HG03095 (cell line): ENCODE results near the gene VARS2.
"Not testable (repeated sequence)": the region's sequence is repeated elsewhere in the genome, so short reads cannot be mapped to it uniquely, and the experiment has no call there.

Experiments
- ATAC-seq: cut with Tn5 transposase; IDR thresholded peaks from one replicate; pipeline ENCODE4 v1.9.1; 2021; ENCODE audit warnings: moderate library complexity; ENCODE audit not compliant: unreplicated experiment

VARS2 gene

DNA sequence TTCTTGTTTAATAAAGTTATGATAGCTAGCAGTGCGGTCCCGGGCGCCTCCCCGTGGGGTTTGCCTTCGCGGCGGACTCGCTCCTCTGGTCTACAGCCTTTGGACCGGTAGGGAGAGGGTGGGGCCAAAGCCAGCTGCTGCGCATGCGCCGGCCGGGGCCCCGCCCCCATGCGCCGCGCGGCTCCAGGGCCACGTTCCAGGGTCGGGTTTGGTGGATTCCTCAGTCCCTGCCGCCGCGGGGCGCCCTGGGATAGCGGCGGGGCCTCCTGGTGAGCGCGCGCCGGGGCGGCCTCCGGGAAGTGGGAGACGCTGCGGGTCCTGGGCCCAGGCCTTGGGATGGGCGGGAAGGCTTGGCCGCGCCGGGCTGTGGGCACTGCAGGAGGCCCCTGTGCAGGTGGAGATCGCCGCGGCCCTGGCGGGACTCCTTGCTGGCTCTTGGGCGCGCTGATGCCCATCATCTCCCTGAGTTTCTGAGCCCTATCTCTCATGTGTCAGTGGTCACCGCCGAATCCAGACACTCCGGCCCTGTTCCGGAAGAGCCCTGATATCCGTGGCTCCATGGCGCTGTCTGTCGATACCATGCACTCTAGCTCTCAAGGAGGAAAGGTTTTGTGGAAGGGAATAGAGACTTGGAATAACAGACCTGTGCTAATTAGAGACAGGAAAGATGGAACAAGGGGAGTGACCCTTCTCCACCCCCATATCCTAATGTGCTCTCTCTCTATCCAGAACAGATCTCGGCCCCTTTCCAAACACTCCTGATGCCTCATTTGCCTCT lies at the start of gene VARS2:
TSS of gene VARS2 (plus strand) at position 163 of the 778 bp plus-strand sequence. CDS start at position 762, 599 bp downstream.
- ATAC-seq = no peak

DNA sequence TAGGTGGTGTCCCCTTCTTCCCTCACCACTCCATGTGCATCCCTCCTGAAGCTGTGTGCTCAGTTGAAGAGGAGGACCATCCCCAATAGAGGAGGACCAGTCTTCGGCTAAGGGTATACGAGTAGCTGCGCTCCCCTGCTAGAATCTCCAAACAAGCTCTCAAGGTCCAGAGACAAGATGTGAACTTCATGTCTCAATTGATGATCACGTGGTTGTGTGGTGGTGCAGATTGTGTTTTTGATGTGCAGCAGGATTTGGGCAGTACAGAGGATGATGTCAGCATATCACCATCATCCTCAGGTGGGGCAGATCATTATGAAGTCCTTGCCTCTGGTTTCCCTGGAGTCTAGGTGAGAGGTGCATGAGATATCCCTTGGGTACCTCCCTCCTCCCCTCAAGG lies 49.7 kb upstream of the VARS2 start:
- ATAC-seq = no peak

GRCh38 chr6:30869241-30869749 lies 44.7 kb upstream of the VARS2 start:
- not testable (repeated sequence) for ATAC-seq

DNA sequence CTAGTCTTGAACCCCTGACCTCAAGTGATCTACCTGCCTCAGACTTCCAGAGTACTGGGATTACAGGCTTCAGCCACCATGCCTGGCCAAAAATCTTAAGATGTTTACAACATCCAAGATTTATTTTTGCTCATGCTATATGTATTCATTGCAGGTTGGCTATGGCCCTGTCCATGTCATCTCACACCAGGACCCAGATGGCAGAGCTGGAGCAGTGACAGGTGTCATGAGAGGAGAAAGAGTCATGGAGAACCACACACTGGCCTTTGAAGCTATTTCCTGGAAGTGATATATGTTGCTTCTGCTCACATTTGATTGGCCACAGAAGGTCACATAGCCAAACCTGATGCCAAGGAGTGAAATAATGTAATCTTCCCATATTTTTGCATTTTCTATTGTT lies 43.5 kb upstream of the VARS2 start:
- ATAC-seq = no peak

GRCh38 chr6:30871592-30872183 lies 42.4 kb upstream of the VARS2 start:
- ATAC-seq = no peak

GRCh38 chr6:30873137-30873640 lies 40.8 kb upstream of the VARS2 start:
- no peak for ATAC-seq

DNA sequence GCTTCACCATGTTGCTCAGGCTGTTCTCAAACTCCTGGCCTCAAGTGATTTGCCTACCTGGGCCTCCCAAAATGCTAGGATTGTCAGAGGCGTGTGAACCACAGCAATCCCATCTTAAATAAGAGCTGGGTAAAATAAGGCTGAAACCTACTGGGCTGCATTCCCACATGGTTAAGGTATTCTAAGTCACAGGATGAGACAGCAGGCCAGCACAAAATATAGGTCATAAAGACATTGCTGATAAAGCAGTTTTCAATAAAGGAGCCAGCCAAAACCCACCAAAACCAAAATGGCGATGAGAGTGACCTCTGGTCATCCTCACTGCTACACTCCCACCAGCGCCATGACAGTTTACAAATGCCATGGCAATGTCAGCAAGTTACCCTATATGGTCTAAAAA lies 40.2 kb upstream of the VARS2 start:
- ATAC-seq = not testable (repeated sequence)

DNA sequence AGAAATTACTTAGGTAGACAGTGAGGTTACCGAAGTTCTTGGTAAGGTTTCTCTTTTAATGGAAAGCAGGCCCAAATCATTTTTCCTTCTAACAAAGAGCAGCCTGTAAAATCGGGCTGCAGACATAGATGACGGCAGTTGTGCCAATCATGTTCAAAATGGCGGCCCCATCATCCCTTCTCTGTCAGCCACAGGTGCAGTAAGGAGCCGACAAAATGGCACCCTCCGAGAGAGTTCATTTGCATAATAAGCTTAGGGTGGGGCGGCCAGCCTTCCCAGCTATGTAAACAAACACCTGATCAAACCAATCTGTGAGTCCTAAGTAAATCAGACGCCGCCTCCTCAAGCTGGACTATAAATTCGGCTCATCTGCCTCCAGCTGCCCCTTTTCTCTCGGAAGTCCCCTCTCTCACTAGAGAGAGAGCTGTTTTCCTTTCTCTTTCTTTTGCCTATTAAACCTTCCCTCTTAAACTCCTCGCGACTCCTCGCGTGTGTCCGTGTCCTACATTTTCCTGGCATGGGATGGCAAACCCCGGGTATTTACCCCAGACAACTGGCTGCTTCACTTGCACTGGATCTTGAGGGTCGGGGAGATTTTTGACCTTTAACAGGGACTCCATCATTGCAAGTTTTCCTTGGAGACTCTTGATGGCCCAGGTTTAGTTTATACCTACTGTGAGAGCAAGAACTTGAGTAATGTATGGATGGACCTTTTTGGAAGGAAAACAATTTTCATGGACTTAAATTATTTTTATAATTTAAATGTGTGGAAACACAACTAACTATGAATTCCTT lies 38.6 kb upstream of the VARS2 start:
- no peak for ATAC-seq

DNA sequence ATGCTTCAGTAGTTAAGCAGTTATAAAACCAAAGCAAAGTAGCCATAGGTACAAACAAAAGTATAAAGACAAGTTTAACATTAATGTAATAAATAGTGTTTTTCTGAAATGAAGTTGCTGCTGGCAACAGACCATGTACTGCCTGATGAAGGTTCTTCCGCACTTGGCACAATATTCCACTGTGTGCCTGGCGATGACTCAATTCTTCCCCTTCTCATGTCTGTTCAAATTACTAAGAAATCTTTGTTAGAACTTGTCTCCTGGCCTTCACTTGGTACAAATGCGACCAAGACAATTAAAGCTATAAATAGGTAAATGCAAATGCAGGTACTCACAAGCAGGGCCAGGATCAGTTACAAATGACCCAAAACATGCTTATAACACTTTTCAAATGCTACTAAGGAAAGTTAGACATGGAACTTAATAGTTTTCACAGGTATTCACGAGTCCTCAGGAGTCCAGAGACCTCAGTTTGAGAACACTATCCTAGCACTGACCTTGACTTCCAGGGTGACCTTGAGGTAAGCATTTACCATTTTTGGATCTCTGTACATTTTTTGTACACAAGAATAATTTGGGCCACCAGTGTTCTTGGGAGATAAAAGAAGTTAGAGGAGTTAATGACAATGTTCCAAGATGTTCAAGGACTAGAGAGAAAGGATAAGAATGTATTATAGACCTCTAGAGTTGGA lies 37.9 kb upstream of the VARS2 start:
- no peak for ATAC-seq

DNA sequence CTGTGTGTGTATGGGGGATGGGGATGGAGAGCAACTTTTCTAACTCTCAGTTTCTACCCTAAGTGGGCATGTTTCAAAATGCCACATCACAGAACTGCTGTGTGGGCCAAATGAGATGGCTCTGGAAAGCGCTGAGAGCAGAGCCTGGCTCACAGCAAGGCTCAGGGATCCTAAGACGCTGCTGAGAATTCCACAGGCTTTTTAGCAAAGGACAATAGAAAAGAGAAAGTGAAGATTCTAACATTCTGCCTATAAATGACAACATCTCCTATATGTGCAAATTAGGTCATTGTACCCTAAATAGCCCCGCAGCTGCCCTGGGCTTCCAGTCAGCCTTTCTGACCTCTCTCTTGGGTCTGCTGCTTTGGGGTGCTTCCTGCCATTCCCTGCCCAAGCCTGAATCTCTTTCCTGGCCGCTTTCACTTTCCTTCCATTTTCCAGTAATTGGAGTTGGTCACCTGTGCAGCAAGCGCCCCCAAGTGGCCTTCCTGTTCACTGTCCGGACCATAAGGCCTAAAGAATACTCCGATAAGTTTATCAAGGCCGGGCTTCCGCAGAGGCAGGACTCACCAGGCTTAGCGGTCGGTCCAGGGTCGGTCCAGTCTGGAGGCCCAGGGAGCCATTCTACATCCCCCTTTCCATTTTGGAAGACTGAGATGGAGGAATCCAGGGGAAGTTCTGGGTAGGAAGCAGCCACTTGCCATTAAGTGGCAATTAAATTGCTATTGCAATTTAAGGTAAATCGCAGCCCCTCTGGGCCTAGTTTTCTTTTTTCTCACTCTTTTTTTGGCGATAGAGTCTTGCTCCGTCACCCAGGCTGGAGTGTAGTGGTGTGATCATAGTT lies 36.4 kb upstream of the VARS2 start:
- ATAC-seq = no peak

DNA sequence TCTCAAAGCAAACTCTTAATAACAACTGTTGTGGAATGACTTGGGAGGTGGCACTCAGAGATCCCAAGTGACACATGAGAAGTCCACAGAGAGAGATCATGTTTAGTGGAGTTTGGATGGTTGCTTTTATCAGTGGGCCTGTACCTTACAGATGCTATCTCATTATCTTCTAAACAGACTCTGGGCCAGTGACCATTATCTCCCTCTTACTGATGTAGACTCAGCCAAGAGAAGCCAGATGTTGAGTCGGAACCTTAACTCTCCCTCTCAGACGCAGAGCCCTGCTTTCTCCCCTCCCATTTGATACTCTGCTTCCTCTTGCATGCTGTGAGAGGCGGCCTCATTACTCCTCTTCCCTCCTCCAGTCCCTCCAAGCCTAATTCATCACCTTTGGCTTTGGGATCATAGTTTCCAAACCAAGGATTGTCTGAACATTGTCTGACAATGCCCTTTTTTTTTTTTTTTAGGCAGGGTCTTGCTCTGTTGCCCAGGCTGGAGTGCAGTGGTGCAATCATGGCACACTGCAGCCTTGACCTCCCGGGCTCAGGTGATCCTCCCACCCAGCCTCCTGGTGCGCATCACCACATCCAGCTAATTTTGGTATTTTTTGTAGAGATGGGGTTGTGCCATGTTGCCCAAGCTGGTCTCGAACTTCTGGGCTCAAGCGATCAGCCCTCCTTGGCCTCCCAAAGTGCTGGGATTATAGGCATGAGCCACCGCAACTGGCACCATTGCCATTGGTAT lies 34.2 kb upstream of the VARS2 start:
- ATAC-seq = no peak

GRCh38 chr6:30880698-30881252 lies 33.3 kb upstream of the VARS2 start:
- ATAC-seq = no peak

DNA sequence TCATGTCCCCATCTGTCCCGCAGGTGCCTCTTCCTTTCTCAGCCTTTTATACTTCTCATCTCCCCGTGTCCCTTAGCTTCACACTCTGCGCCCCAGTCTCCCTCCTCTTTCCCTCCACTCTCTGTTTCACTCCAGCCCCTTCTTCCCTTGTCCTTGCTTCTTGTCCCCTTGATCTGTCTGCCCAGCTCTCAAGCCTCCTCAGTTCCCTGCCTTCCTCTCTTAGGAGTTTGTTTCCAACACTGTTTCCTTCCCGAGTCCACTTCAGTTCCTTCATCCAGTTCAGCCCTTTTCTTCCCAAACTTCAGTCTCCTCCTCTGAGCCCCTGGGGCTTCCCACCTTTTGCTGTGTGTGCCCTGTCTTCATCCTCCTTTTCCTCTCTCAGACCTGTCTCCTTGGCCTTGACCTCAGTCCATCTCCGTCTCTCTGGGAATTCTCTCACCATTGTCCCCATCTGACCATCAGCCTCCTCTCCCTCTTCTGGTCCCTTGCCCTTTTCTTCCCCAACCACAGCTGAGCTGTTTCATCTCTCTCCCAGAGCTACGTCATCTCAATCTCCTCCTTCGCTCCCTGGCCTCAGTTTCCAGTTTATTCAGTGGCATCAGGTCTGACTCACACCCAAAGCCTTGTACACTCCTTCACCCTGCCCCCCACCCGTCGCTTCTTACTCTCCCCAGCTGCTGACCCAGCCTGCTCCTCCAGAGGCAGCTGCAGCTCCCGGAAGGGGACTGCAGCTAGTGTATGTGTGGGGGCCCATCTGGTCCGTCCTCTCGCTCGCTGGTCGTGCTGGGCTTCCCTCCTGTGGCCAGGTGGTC lies 32.4 kb upstream of the VARS2 start:
- no peak for ATAC-seq

GRCh38 chr6:30882204-30882758 lies 31.8 kb upstream of the VARS2 start:
- ATAC-seq = no peak

DNA sequence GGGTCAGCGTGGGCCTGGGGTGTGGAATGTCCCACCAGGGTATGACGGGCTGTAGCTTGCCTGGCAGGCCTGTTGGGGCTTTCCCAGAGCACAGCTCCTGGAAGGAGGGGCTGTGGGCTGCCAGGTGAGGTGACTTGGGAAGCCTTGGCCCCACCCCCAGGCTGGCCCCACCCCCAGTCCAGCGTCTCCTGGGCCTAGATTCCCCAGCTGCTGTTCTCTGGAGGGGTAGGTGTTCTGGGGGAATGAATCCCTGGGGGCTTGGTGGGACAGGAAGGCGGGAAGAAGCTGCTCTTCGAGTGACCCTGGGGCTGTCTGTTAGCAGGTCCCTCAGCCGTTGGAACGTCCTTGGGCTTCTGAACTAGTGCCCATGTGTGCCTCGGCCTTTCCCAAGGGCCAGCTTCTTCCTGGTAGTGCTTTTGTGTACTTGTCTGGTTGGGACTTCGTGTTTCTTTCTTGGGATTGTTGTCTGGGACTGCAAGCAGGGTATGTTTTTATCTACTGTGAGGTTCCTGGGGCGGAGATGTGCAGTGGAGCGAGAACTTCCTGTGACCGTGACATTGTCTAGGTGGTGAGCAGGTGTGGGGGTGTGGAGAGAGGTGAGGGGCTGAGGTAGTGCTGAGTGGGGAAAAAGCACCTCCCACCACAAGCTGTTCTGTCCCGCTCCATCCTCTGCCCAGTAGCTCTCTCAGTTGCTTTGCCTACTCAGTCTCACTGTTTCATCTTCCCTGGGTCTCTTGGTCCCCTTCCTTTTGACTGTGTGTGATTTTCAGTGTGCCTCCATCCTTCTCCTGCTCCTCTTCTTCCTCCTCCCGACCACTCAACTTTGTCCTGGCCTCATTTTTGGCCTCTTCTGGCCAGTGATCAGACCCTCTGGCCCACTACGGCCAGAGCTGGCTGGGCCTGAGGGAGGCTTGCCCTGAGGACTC lies 31.0 kb upstream of the VARS2 start:
- no peak for ATAC-seq

DNA sequence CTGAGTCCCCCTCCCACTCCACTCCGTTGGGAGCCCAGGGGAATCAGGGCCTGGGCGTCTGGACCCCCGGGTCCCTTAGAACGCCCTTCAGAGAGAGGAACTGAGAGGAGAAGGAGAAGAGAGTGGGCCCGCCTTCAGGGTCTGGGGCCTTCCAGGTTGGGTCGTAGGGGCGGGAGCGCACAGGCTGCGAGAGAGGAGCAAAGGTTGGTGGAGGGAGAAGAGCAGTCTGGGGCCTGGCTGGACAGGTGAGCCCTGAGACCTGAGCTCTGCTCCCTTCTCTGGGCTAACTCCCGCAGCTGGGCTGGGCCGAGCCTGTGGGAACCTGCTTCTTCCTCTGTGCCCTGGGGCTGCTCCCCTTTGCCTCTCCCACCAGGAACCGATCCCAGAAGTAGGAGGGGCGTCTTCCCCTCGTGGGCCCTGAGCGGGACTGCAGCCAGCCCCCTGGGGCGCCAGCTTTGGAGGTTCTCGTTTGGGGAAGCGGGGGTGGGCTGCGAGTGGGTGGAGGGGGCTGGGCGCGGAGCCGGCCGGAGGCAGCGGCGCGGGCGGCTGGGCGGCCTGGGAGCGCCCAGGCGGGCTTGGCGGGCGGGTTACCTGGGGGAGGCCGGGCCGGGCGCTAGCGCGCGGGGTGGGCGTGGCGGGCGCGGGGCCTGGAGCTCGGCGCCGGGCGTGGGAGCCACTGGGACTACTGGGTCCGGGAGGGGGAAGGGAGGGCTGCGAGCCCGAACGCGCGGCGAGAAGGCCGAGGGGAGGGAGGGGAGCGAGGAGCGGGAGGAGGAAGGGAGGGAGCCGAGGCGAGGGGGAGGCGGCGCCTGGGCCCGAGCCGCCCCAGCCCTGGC lies 30.1 kb upstream of the VARS2 start, which contains the start of gene DDR1:
TSS of gene DDR1 (plus strand) at position 835 of the 836 bp plus-strand sequence. CDS start 4,211 bp downstream, outside the sequence.
- no peak for ATAC-seq
